ENCODE data around the gene RFNG.

- TF ChIP-seq CTCF (conservative IDR thresholded peaks at IDR 0.05) = no peak
- TF ChIP-seq EZH2 (IDR thresholded peaks at IDR 0.05; ENCODE audit: low read depth) = no peak
Measured at GRCh38 chr17:82051776-82052637, at the start of gene RFNG, which contains the start of gene GPS1.

Measured in PC-9 (cell line).